HG03565 (cell line): ENCODE measurements around the gene WDR48.
"Not testable (repeated sequence)": the region's sequence is repeated elsewhere in the genome, so short reads cannot be mapped to it uniquely, and the experiment has no call there.

Experiments
- ATAC-seq: cut with Tn5 transposase; IDR thresholded peaks from one replicate; pipeline ENCODE4 v1.9.1; 2021; ENCODE audit warnings: mild to moderate bottlenecking, moderate library complexity; ENCODE audit not compliant: unreplicated experiment

WDR48 gene

GRCh38 chr3:39051649-39052561 lies at the start of gene WDR48, which contains the start of gene SCN11A:
Gene WDR48 (plus strand): TSS chr3:39052016. CDS start chr3:39052026, 10 bp downstream.
Gene SCN11A (minus strand): TSS chr3:39051944. CDS start chr3:38950362, 101,582 bp downstream.
- peak; percentile 95 for ATAC-seq

DNA sequence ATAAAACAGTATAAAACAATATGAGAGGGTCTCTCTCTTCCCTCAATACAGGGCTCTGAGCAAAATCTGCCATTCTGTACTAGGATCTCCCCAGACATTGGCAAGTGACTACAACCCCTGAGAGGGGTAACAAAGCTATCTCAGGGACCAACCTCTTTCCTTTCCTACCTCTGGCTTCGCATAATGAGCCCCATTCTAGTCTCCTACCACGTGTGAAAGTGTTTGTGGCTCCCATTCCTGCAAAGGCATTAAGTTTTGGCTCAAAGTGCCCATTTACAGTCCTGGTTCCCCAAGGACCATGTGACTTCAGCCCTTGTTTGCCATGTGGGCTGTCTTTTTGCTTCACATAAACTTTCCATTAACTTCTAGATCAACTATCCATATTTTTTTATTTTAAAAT lies 46.5 kb upstream of the WDR48 start:
- ATAC-seq: no peak

DNA sequence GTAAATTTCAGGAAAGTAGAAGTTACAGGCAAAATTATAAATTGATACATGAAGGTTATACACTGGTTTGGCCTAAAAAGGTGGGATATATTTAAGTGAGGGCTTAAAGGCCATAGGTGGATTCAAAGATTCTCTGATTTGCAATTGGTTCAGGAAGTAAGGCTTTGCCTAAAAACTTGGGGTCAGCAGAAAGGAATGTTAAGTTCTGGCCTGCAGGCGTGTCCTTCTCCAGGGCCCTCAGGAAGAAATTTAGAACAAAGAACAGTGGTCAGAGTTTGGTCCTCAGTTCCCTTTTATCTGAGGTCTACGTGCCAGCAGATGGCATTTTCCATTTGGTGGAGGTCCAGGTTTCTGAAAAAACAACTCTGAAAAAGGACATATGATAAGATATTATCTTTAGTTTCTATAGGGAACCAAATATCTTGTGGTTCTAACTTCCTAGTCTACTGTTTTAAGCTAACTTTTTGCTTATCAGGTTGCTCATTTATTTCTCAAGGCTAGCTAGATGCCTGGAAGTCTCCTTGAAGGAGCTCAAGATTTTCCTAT lies 40.6 kb upstream of the WDR48 start:
- no peak for ATAC-seq

DNA sequence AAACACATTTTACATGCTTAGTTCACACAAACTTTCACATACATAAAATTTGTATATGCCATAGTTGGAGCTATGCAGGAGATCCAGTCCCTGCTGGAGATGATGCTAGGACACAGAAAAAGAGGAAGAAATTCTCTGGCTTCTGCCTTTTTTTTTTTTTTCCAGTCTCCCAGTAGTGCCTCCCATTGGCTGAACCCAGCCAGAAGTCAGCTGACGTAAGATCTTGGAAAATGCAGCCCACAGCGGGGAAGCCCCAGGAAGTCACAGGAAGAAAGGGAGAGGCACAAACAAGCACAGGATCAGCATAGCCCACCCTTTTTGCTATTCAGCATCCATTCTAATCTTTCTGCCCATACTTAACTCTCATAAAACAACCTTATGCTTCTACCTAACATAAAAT lies 38.5 kb upstream of the WDR48 start:
- no peak for ATAC-seq

- ATAC-seq: no peak
Measured at GRCh38 chr3:39013921-39014509, 37.8 kb upstream of the WDR48 start.

GRCh38 chr3:39015418-39015817 lies 36.4 kb upstream of the WDR48 start:
- no peak for ATAC-seq

GRCh38 chr3:39019299-39019698 lies 32.5 kb upstream of the WDR48 start:
- ATAC-seq: no peak

GRCh38 chr3:39021029-39021428 lies 30.8 kb upstream of the WDR48 start:
- peak; percentile 61 for ATAC-seq

- ATAC-seq: no peak
Measured at GRCh38 chr3:39021465-39022285, 30.1 kb upstream of the WDR48 start.

GRCh38 chr3:39022286-39022630 lies 29.6 kb upstream of the WDR48 start:
- ATAC-seq: no peak

- no peak for ATAC-seq
Measured at GRCh38 chr3:39024497-39024896, 27.3 kb upstream of the WDR48 start.

DNA sequence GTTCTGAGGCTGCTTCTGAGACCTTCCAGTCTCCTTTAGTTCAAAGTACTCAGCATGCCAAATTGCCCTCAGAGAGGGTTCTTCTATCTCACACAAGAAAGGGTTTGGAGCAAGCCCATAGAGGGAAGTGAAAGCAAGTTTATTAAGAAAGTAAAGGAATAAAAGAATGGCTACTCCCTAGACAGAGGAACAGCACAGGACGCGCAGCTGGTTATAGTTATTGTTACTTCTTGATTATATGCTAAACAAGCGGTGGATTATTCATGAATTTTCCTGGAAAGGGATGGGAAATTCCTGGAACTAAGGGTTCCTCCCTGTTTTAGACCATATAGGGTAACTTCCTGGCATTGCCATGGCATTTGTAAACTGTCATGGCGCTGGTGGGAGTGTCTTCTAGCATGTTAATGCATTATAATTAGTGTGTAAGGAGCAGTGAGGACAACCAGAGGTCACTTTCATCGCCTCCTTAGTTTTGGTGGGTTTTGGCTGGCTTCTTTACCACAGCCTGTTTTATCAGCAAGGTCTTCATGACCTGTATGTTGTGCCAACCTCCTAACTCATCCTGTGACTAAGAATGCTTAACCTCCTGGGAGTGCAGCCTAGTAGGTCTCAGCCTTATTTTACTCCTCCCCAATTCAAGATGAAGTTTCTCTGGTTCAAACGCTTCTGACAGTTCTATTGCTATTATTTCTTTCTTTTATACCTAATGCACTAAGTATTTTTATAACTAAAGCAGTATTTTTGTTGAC lies 26.4 kb upstream of the WDR48 start:
- no peak for ATAC-seq

DNA sequence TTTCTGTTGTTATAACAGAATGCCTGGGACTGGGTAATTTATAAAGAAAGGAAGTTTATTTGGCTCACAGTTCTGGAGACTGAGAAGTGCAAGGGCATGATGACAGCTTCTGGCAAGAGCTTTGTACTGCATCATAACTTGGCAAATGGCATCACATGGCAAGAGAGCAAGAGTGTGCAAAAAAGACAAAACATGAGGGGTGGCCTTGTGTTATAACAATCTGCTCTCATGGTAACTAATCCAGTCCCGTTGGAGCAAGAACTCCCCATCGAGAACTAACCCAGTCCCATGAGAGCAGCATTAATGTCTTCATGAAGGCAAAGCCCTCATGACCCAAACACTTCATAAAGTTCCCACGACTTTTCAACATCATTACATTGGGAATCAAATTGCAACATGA lies 23.3 kb upstream of the WDR48 start:
- no peak for ATAC-seq

- no peak for ATAC-seq
Measured at GRCh38 chr3:39029556-39029955, 22.3 kb upstream of the WDR48 start.

GRCh38 chr3:39038165-39038564 lies 13.7 kb upstream of the WDR48 start:
- ATAC-seq: no peak

- no peak for ATAC-seq
Measured at GRCh38 chr3:39050029-39050428, 1.8 kb upstream of the WDR48 start.

GRCh38 chr3:39052583-39052982 lies 767 bp downstream of the WDR48 start:
- ATAC-seq: no peak

DNA sequence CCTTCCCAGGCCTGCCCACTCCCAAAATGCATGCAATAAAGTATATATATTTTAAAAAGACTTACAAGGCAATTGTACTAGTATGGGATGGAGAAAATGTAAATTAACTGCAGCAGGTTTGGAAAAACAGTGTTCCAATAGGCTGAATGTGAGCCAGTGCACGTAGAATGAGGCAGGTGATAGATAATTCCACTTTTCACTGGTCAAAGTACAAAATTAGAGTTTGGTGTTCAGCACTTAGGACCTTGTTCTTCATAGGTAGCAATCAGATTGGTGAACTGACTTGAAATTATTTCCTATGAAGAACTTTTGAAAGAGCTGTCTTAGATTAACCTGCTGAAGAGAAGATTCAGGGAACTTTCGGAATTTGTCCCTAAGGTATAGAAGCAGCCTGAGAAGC lies 1.9 kb downstream of the WDR48 start:
- ATAC-seq: no peak

- no peak for ATAC-seq
Measured at GRCh38 chr3:39056151-39056550, 4.3 kb downstream of the WDR48 start.

DNA sequence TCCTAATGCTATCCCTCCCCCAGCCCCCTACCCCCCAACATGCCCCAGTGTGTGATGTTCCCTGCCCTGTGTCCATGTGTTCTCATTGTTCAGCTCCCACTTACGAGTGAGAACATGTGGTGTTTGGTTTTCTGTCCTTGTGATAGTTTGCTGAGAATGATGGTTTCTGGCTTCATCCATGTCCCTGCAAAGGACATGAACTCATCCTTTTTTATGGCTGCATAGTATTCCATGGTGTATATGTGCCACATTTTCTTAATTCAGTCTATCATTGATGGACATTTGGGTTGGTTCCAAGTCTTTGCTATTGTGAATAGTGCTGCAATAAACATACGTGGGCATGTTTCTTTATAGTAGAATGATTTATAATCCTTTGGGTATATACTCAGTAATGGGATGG lies 9.4 kb downstream of the WDR48 start:
- ATAC-seq: not testable (repeated sequence)

DNA sequence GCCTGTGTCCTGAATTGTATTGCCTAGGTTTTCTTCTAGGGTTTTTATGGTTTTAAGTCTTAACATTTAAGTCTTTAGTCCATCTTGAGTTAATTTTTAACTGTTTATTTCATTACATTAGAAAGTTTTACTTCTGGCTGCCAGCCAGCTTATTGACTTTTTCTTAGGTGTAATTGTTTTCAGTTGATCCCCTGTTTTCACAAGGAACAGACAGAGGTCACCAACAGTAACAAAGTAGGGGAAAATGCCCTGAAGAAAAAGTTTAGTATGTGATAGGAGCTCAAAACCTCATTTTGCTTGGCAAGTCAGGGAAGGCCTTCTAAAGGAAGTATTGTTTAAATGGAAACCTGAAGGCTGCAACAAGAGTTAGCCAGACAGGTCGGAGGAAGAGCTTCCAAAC lies 10.4 kb downstream of the WDR48 start:
- ATAC-seq: no peak
